Heart right ventricle (tissue), 16 donors: ENCODE results near the gene SCN7A. TPM values are rescaled to one million over a fixed set of nuclear protein-coding genes. Genes with fewer than 3 reads are reported as not detected.

ENCODE experiments used
- ATAC-seq, 8 donors: fragments of 200-7000 bp; cut with Tn5 transposase; one replicate each; pipeline ENCODE4 v1.9.1; 2020; ENCODE audit warnings: mild to moderate bottlenecking in 8 of 8, moderate library complexity in 8 of 8, moderate number of reproducible peaks in 1 of 8
- DNase-seq, 2 donors: peaks; one replicate each; pipeline ENCODE4 v3.0.0-alpha.2; 2020
- H3K27ac ChIP-seq, 10 donors: fragments of 200-600 bp; sonication (generic) in 2 of 10; one replicate each; pipeline versions ENCODE4 v1.5.0 to v1.8.0; 2020 to 2022; ENCODE audit warnings: mild to moderate bottlenecking in 3 of 10
- H3K27me3 ChIP-seq, 7 donors: fragments of 200-600 bp; one replicate each; pipeline ENCODE4 v1.8.0; 2021 to 2022; ENCODE audit warnings: mild to moderate bottlenecking in 2 of 7
- H3K36me3 ChIP-seq, 9 donors: fragments of 200-600 bp; sonication (generic) in 1 of 9; one replicate each; pipeline versions ENCODE4 v1.5.0 to v1.8.0; 2020 to 2022; ENCODE audit warnings: mild to moderate bottlenecking in 2 of 9
- H3K4me1 ChIP-seq, 9 donors: fragments of 200-600 bp; sonication (generic) in 1 of 9; one replicate each; pipeline versions ENCODE4 v1.5.0 to v1.8.0; 2020 to 2022; ENCODE audit warnings: mild to moderate bottlenecking in 4 of 9
- H3K4me3 ChIP-seq, 10 donors: fragments of 200-600 bp; sonication (generic) in 2 of 10; one replicate each; pipeline versions ENCODE4 v1.5.0 to v1.8.0; 2020 to 2022; ENCODE audit warnings: mild to moderate bottlenecking in 7 of 10, moderate library complexity in 2 of 10
- H3K9me3 ChIP-seq, 11 donors: fragments of 200-600 bp in 10 of 11; sonication (generic) in 2 of 11; one replicate each; pipeline versions ENCODE4 v1.5.0 to v1.8.0; 2013 to 2022; ENCODE audit warnings: mild to moderate bottlenecking in 2 of 11, control low read depth in 1 of 11, moderate library complexity in 1 of 11
- CTCF ChIP-seq, 9 donors: fragments of 200-600 bp; sonication (generic) in 2 of 9; IDR thresholded peaks; one replicate each; pipeline versions ENCODE4 v1.5.0 to v1.8.0; 2021 to 2022; ENCODE audit warnings: antibody characterized with exemption in 9 of 9, mild to moderate bottlenecking in 5 of 9, moderate library complexity in 1 of 9
- WGBS, 2 donors: extraction: QIAGEN DNeasy Blood & Tissue Kit; methylation state at CpG; one replicate each; pipeline ENCODE4 v1.1.7; 2013; ENCODE audit warnings: inconsistent platforms in 1 of 2; 5-methylcytosine and 5-hydroxymethylcytosine counted together
- intact Hi-C, 10 donors: fragments of 100-400 bp; cut with DNase I; formaldehyde crosslinking; loops; one replicate each; pipeline versions ENCODE4 v1.11.1 to v1.14.2; 2022
- long read RNA-seq, 3 donors: library from polyadenylated mRNA; unstranded; transcript quantifications; one replicate each; pipeline ENCODE4 v2.0.0, GENCODE V29; 2020 to 2021
- polyA plus RNA-seq, 2 donors: library from polyadenylated mRNA; stranded (reverse); fragments of 200-250 nt; gene quantifications; one replicate each; pipeline ENCODE4 v1.2.3, GENCODE V29; 2013
- total RNA-seq, 10 donors: library from RNA; stranded (reverse); fragmentation: NEBNext Ultra II Directional in 3 of 10; extraction: Animal tissue kit (Norgen Biotek cat#: 25700) in 3 of 10; gene quantifications; one replicate each; pipeline versions ENCODE4 v1.2.1 to v1.2.4, GENCODE V29; 2021 to 2023
- donor health status: Arrhythmogenic right ventricular cardiomyopathy.
- donor health status: ischemic (EF 13 %, LVEDD 7.1; RV severe dilation, severe dysfunction).
- donor health status: healthy with polysubstance abuse.
- donor health status: DM: no; HTN: yes; CAD: no.
- donor health status: DM: no; HTN: no; CAD: no.
- donor health status: ischemic (EF 25% LVEDD 6.9; RV normal size, moderate dysfunction).
- donor health status: ischemic (EF 25% LVEDD 5.7; RV mildly dilated, moderate dysfunction).
- donor health status: healthy.
- donor health status: DM: yes; HTN: yes; CAD: no.
- donor health status: Ischemic cardiomyopathy.
- donor health status: ischemic (EF 35%, LVEDD 5.7; RV mildly dilated, moderate dysfunction).
- donor health status: nonischemic (EF 11% LVEDD 7.7; RV severe dilation, severe dysfunction).
- donor health status: DM: yes; HTN: yes; CAD: no.
- donor health status: PGD.
- donor health status: ischemic (EF 29% LVEDD 5.4; RV normal size, mild dysfunction).
- donor health status: nonischemic (EF 23%, LVEDD 6.1; RV moderate dilation, normal function).

SCN7A gene
- total RNA-seq (10 to 100 TPM in 9 of 10 donors, 1 to 10 TPM in 1; 7.8 to 31.2 (median 16.3) TPM), polyA plus RNA-seq (10 to 100 TPM in 1 of 2 donors, 1 to 10 TPM in 1; 2.4 to 12.9 TPM)
- long read RNA-seq, donor 1, full-length matches to known transcripts, result 7 of 12 reads
- long read RNA-seq, donor 1, partial matches to known transcripts, result 4 of 12 reads
- long read RNA-seq, donor 1, other reads (novel, unspliced or antisense), result 1 of 12 reads
- long read RNA-seq, donor 2, full-length matches to known transcripts, result 16 of 29 reads
- long read RNA-seq, donor 2, partial matches to known transcripts, result 9 of 29 reads
- long read RNA-seq, donor 2, other reads (novel, unspliced or antisense), result 4 of 29 reads
- long read RNA-seq, donor 3, partial matches to known transcripts, result 5 of 8 reads
- long read RNA-seq, donor 3, other reads (novel, unspliced or antisense), result 3 of 8 reads

- intact Hi-C loops, result no loop called here
- Histone ChIP-seq H3K27me3 (peaks cover 0 to 10% (median 0%) of the 10 kb centered on the region in 7 donors), H3K27ac (peak within 1 kb of the TSS; percentile 44 to 85 (median 76)), H3K36me3 (no peaks in the 10 kb centered on the region), H3K4me3 (peak within 1 kb of the TSS in 9 of 10 donors; percentile 39 to 60 (median 57)), H3K9me3 (no peaks in the 10 kb centered on the region), H3K4me1 (peaks cover 0 to 17% (median 0%) of the 10 kb centered on the region in 9 donors)
- TF ChIP-seq CTCF (IDR thresholded peaks at IDR 0.05), result no peak
- DNase-seq (peak; percentile 83 to 88), ATAC-seq (peak; percentile 92 to 97 (median 94))
- WGBS, 2 donors, result 4 to 5% methylated on average over 16 of the region's 16 CpGs
Observed at GRCh38 chr2:166494140-166494624, at the start of gene SCN7A. Gene SCN7A, minus strand, starts transcription at chr2:166494249. Its CDS starts 16,553 bp downstream, at chr2:166477696.

GRCh38 chr2:166539340-166540162, 45.5 kb upstream of the SCN7A start:
- no peaks in the 10 kb centered on the region for H3K27me3 ChIP-seq
- peak; percentile 63 to 86 (median 73) for ATAC-seq
- no peak overlapping the region for H3K27ac ChIP-seq
- H3K9me3 ChIP-seq, result no peaks in the 10 kb centered on the region
- H3K4me1 ChIP-seq, result peaks cover 0 to 4% (median 0%) of the 10 kb centered on the region in 9 donors
- peak in 1 of 2 donors; percentile 14 for DNase-seq
- 31% methylated on average over 9 of the region's 9 CpGs for WGBS, 2 donors
- intact Hi-C loops, result loop anchor here in 6 of 10 donors (5.0 to 10.0 kb wide), 3 partner anchors 673 to 1578 kb away; no protein-coding TSS in a partner anchor
- H3K4me3 ChIP-seq, result no peak overlapping the region
- H3K36me3 ChIP-seq, result no peaks in the 10 kb centered on the region
- peak; percentile 51 to 86 (median 76) for TF ChIP-seq CTCF (IDR thresholded peaks at IDR 0.05)

GRCh38 chr2:166536111-166536510, 42.1 kb upstream of the SCN7A start:
- Histone ChIP-seq H3K27me3 (peaks cover 0 to 2% (median 0%) of the 10 kb centered on the region in 7 donors), H3K36me3 (no peaks in the 10 kb centered on the region), H3K4me1 (peaks cover 0 to 4% (median 0%) of the 10 kb centered on the region in 9 donors), H3K27ac (no peak overlapping the region), H3K4me3 (no peak overlapping the region), H3K9me3 (no peaks in the 10 kb centered on the region)
- no peak for TF ChIP-seq CTCF (IDR thresholded peaks at IDR 0.05)
- 81 to 90% methylated on average over 2 of the region's 2 CpGs for WGBS, 2 donors
- DNase-seq (no peak), ATAC-seq (no peak)
- intact Hi-C loops, result loop anchor here in 5 of 10 donors (5.0 to 10.0 kb wide), 3 partner anchors 676 to 1581 kb away; no protein-coding TSS in a partner anchor

GRCh38 chr2:166521155-166521554, 27.1 kb upstream of the SCN7A start:
- DNase-seq, result no peak
- no peak for ATAC-seq
- no peak for TF ChIP-seq CTCF (IDR thresholded peaks at IDR 0.05)
- Histone ChIP-seq H3K4me3 (no peak overlapping the region), H3K36me3 (no peaks in the 10 kb centered on the region), H3K27me3 (peaks cover 0 to 5% (median 0%) of the 10 kb centered on the region in 7 donors), H3K4me1 (peaks cover 0 to 10% (median 0%) of the 10 kb centered on the region in 9 donors), H3K9me3 (no peaks in the 10 kb centered on the region), H3K27ac (no peak overlapping the region)
- intact Hi-C loops, result no loop called here
- WGBS, 2 donors, result 71 to 73% methylated on average over 3 of the region's 3 CpGs
